Measurements from ENCODE around the gene MBLAC1.

The MBLAC1 gene

DNA sequence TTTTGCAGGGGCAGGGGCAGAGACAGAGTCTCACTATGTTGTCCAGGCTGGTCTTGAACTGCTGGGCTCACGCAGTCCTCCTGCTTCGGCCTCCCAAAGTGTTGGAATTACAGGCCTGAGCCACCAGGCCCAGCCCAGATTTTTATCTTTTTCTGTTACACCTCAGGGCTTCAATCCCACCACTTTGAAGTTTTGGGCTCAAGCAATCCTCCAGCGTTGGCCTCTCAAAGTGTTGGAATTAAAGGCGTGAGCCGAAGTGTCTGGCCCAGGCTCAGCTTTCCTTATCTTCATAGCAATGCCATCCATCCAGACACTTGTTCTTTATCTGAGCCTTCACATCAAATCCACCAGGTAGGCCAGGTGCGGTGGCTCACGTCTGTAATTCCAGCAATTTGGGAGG is 11.7 kb upstream of the MBLAC1 start:
- TF ChIP-seq, protein P1, sequence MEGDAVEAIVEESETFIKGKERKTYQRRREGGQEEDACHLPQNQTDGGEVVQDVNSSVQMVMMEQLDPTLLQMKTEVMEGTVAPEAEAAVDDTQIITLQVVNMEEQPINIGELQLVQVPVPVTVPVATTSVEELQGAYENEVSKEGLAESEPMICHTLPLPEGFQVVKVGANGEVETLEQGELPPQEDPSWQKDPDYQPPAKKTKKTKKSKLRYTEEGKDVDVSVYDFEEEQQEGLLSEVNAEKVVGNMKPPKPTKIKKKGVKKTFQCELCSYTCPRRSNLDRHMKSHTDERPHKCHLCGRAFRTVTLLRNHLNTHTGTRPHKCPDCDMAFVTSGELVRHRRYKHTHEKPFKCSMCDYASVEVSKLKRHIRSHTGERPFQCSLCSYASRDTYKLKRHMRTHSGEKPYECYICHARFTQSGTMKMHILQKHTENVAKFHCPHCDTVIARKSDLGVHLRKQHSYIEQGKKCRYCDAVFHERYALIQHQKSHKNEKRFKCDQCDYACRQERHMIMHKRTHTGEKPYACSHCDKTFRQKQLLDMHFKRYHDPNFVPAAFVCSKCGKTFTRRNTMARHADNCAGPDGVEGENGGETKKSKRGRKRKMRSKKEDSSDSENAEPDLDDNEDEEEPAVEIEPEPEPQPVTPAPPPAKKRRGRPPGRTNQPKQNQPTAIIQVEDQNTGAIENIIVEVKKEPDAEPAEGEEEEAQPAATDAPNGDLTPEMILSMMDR (IDR thresholded peaks at IDR 0.05; ENCODE audit: borderline replicate concordance, extremely low read depth, low read length, poor library complexity, severe bottlenecking) = no peak
- no peak for TF ChIP-seq EZH2 (IDR thresholded peaks at IDR 0.05; ENCODE audit: borderline replicate concordance, low read depth, low read length, severe bottlenecking)
- DNase-seq = no peak
- no peaks in the 10 kb centered on the region for H4K20me1 ChIP-seq (ENCODE audit: insufficient read depth, low read length)
- H2AFZ ChIP-seq (ENCODE audit: low read depth, low read length) = no peak overlapping the region
- no peaks in the 10 kb centered on the region for H3K9me3 ChIP-seq (ENCODE audit: insufficient read depth, low read length, severe bottlenecking)
- H3K9ac ChIP-seq (ENCODE audit: low read depth, low read length) = no peak overlapping the region
- H3K36me3 ChIP-seq (ENCODE audit: insufficient read depth, low read length) = peaks cover 46% of the 10 kb centered on the region
- peaks cover 13% of the 10 kb centered on the region for H3K79me2 ChIP-seq (ENCODE audit: insufficient read depth, low read length)
- no peak overlapping the region for H3K27ac ChIP-seq (ENCODE audit: low read length)
- H3K4me2 ChIP-seq (ENCODE audit: insufficient read depth, low read length) = no peak overlapping the region
- no peaks in the 10 kb centered on the region for H3K27me3 ChIP-seq (ENCODE audit: insufficient read depth, low read length, poor library complexity)
- no peak overlapping the region for H3K4me3 ChIP-seq (ENCODE audit: low read depth in 1 of 2, low read length in 2 of 2)
- H3K4me1 ChIP-seq (ENCODE audit: insufficient read depth, low read length) = peaks cover 15% of the 10 kb centered on the region
- ATAC-seq (ENCODE audit: insufficient read depth, low read depth) = no peak

DNA sequence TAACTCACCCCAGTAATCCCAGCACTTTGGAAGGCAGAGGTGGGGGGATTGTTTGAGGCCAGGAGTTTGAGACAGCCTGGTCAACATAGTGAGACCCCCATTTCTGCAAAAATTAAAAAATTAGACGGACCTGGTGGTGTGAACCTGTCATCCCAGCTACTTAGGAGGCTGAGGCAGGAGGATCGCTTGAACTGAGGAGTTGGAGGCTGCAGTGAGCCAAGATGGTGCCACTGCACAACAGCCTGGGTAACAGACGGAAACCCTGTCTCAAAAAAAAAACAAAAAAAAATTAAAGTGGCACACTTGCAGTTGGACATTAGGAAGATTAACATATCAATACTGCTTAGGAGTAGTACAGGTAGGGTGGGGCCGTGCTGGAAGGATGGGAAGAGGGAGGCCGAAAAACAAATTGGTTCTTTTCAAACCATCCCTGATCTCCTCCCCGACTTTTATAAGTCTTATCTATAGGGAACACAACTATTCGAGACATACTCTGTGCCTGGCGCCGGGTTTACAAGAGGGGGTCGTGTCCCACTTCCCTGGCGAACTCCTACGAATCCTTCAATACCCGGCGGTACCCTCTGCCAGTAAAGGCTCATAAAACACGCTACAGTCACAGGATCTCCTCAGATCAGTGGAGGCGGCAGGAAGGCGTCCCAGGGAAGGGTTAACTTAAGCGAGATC is 8.2 kb upstream of the MBLAC1 start:
- TF ChIP-seq, protein P1 (IDR thresholded peaks at IDR 0.05; ENCODE audit: borderline replicate concordance, extremely low read depth, low read length, poor library complexity, severe bottlenecking) = no peak
- TF ChIP-seq EZH2 (IDR thresholded peaks at IDR 0.05; ENCODE audit: borderline replicate concordance, low read depth, low read length, severe bottlenecking) = no peak
- H3K9ac ChIP-seq (ENCODE audit: low read depth, low read length) = peak overlapping the region; percentile 75
- H3K27ac ChIP-seq (ENCODE audit: low read length) = peak overlapping the region; percentile 80
- H2AFZ ChIP-seq (ENCODE audit: low read depth, low read length) = peak overlapping the region; percentile 84
- H3K4me3 ChIP-seq (ENCODE audit: low read depth in 1 of 2, low read length in 2 of 2) = peak overlapping the region; percentile 70 to 73
- H3K27me3 ChIP-seq (ENCODE audit: insufficient read depth, low read length, poor library complexity) = no peaks in the 10 kb centered on the region
- DNase-seq = no peak
- peaks cover 26% of the 10 kb centered on the region for H3K36me3 ChIP-seq (ENCODE audit: insufficient read depth, low read length)
- ATAC-seq (ENCODE audit: insufficient read depth, low read depth) = peak; percentile 1; the same call in 1 of the 3 replicates
- no peaks in the 10 kb centered on the region for H4K20me1 ChIP-seq (ENCODE audit: insufficient read depth, low read length)
- H3K4me1 ChIP-seq (ENCODE audit: insufficient read depth, low read length) = peaks cover 39% of the 10 kb centered on the region
- H3K4me2 ChIP-seq (ENCODE audit: insufficient read depth, low read length) = peak overlapping the region; percentile 79
- H3K79me2 ChIP-seq (ENCODE audit: insufficient read depth, low read length) = peaks cover 34% of the 10 kb centered on the region
- no peaks in the 10 kb centered on the region for H3K9me3 ChIP-seq (ENCODE audit: insufficient read depth, low read length, severe bottlenecking)

DNA sequence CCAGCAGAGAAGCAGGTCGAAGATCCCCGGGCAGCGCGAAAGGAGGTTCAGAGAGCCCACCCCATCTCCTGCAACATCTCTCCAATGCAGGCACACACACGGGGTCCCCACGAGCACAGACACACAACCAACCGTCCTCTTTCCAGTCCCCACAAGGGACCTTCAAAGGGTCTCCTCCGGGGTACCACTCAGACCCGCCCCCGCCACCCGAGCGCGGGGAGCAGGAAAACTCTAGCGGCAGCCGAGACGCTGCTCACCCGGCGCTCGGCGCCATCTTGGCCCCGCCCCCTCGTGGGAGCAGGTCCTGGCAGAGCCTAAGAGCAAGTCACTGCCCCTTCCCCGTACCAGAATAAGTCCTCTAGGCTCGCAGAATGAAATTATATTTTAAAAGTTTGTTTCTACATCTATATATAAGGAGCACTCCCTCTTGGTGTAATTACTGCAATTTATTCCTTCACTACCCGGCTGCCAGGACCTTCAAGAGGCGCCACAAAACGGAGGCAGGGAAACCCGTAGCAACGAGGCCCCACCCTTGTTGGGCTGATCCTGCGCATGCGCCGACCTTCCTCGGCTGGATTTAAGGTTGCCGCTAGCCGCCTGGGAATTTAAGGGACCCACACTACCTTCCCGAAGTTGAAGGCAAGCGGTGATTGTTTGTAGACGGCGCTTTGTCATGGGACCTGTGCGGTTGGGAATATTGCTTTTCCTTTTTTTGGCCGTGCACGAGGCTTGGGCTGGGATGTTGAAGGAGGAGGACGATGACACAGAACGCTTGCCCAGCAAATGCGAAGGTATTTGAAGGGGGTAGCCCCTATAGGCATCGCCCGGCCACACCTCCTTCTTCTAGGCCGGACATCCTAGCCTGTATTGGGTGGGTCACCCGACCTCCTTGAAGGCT is 7.4 kb upstream of the MBLAC1 start, which contains the start of the genes CNPY4 and TAF6:
CNPY4 (plus strand) TSS at position 563 of the 898 bp plus-strand sequence; CDS start at position 674, 111 bp downstream.
TAF6 (minus strand) TSS at position 287 of the 898 bp plus-strand sequence. CDS start 5,149 bp downstream, outside the sequence.
- peak within 1 kb of the TSS; percentile 84 for H2AFZ ChIP-seq (ENCODE audit: low read depth, low read length)
- TF ChIP-seq, protein P1 (IDR thresholded peaks at IDR 0.05; ENCODE audit: borderline replicate concordance, extremely low read depth, low read length, poor library complexity, severe bottlenecking) = no peak
- TF ChIP-seq EZH2 (IDR thresholded peaks at IDR 0.05; ENCODE audit: borderline replicate concordance, low read depth, low read length, severe bottlenecking) = no peak

More for the DNA sequence above, 7.4 kb upstream of the MBLAC1 start, which contains the start of the genes CNPY4 and TAF6:
- peaks cover 37% of the 10 kb centered on the region for H3K79me2 ChIP-seq (ENCODE audit: insufficient read depth, low read length)
- H3K27me3 ChIP-seq (ENCODE audit: insufficient read depth, low read length, poor library complexity) = no peaks in the 10 kb centered on the region
- H3K36me3 ChIP-seq (ENCODE audit: insufficient read depth, low read length) = peaks cover 22% of the 10 kb centered on the region
- H3K9me3 ChIP-seq (ENCODE audit: insufficient read depth, low read length, severe bottlenecking) = no peaks in the 10 kb centered on the region
- DNase-seq = peak; percentile 95
- H3K4me2 ChIP-seq (ENCODE audit: insufficient read depth, low read length) = peak within 1 kb of the TSS; percentile 79
- ATAC-seq (ENCODE audit: insufficient read depth, low read depth) = peak; percentile 72
- H3K4me1 ChIP-seq (ENCODE audit: insufficient read depth, low read length) = peaks cover 39% of the 10 kb centered on the region
- H3K9ac ChIP-seq (ENCODE audit: low read depth, low read length) = peak within 1 kb of the TSS; percentile 75
- H3K4me3 ChIP-seq (ENCODE audit: low read depth in 1 of 2, low read length in 2 of 2) = peak within 1 kb of the TSS; percentile 70 to 73
- no peaks in the 10 kb centered on the region for H4K20me1 ChIP-seq (ENCODE audit: insufficient read depth, low read length)
- peak within 1 kb of the TSS; percentile 80 for H3K27ac ChIP-seq (ENCODE audit: low read length)

Measured in DND-41 (cell line).